OCI-LY3 (cell line): Measurements from ENCODE around the gene CELSR3.

Experiments used
- H2AFZ ChIP-seq: fragments of 200-600, 300-600 bp; shearing (Covaris generic); 2 replicates; pipeline ENCODE4 v1.6.0; 2014; ENCODE audit warnings: antibody characterized with exemption, low read depth, low read length
- H3K27ac ChIP-seq: fragments of 200-600, 300-600 bp; sonication (generic); 2 replicates; pipeline ENCODE4 v1.5.1; 2014; ENCODE audit warnings: mild to moderate bottlenecking, low read length, moderate library complexity, mixed read lengths
- H3K27me3 ChIP-seq: fragments of 200-600, 300-600 bp; sonication (generic); 2 replicates; pipeline ENCODE4 v1.6.1; 2014; ENCODE audit warnings: low read depth, low read length, mixed read lengths
- H3K36me3 ChIP-seq: fragments of 200-600, 300-600 bp; sonication (generic); replicated peaks from 2 replicates; pipeline ENCODE3; 2014; ENCODE audit warnings: low read depth, low read length, mixed read lengths
- H3K4me1 ChIP-seq: fragments of 300-600, 200-600 bp; sonication (generic); 2 replicates; pipeline ENCODE4 v1.6.1; 2014; ENCODE audit warnings: low read length, mixed read lengths
- H3K4me2 ChIP-seq: fragments of 200-600, 300-600 bp; sonication (generic); 2 replicates; pipeline ENCODE4 v1.6.1; 2014; ENCODE audit warnings: low read length, mixed read lengths
- H3K4me3 ChIP-seq: fragments of 300-600, 200-600 bp; sonication (generic); 2 replicates; pipeline ENCODE4 v1.5.1; 2014; ENCODE audit warnings: antibody characterized with exemption, mild to moderate bottlenecking, low read length, moderate library complexity
- H3K79me2 ChIP-seq: fragments of 300-600, 200-600 bp; shearing (Covaris generic); 2 replicates; pipeline ENCODE4 v1.6.1; 2014; ENCODE audit warnings: mild to moderate bottlenecking, low read length, mixed read lengths
- H3K9ac ChIP-seq: fragments of 300-600, 200-600 bp; shearing (Covaris generic); 2 replicates; pipeline ENCODE4 v1.6.0; 2014; ENCODE audit warnings: mild to moderate bottlenecking, low read length, moderate library complexity
- H3K9me3 ChIP-seq: fragments of 200-600, 300-600 bp; shearing (Covaris generic); 2 replicates; pipeline ENCODE4 v1.6.1; 2014; ENCODE audit warnings: low read length, mixed read lengths; ENCODE audit not compliant: insufficient read depth
- H4K20me1 ChIP-seq: fragments of 200-600, 300-600 bp; sonication (generic); 2 replicates; pipeline ENCODE4 v1.6.1; 2016; ENCODE audit warnings: low read length, mixed read lengths; ENCODE audit not compliant: insufficient read depth
- CTCF ChIP-seq: fragments of 200-600, 300-600 bp; sonication (generic); IDR thresholded peaks from 2 replicates; pipeline ENCODE4 v1.5.1; 2014; ENCODE audit warnings: antibody characterized with exemption, low read length, low read depth
- EZH2phosphoT487 ChIP-seq: fragments of 200-600 bp; shearing (Covaris generic); IDR thresholded peaks from 2 replicates; pipeline ENCODE4 v1.6.1; 2018; ENCODE audit warnings: antibody characterized with exemption, mixed run types, low read depth

Gene CELSR3

GRCh38 chr3:48684480-48685143 is 21.9 kb upstream of the CELSR3 start:
- peak overlapping the region; percentile 45 for H3K9ac ChIP-seq
- no peaks in the 10 kb centered on the region for H3K9me3 ChIP-seq
- H3K4me3 ChIP-seq, result peak overlapping the region; percentile 94
- peaks cover 24% of the 10 kb centered on the region for H3K4me1 ChIP-seq
- no peak overlapping the region for H2AFZ ChIP-seq
- H3K27ac ChIP-seq, result no peak overlapping the region
- peak overlapping the region; percentile 79 for H3K4me2 ChIP-seq
- H3K36me3 ChIP-seq, result peaks cover 56% of the 10 kb centered on the region
- no peak for TF ChIP-seq EZH2phosphoT487
- no peak for TF ChIP-seq CTCF
- H3K27me3 ChIP-seq, result no peaks in the 10 kb centered on the region
- H4K20me1 ChIP-seq, result peaks cover 4% of the 10 kb centered on the region
- H3K79me2 ChIP-seq, result peaks cover 23% of the 10 kb centered on the region

GRCh38 chr3:48684054-48684349 is 21.3 kb upstream of the CELSR3 start:
- peak overlapping the region; percentile 94; the same call in 1 of the 2 replicates for H3K4me3 ChIP-seq

GRCh38 chr3:48682786-48683185 is 20.1 kb upstream of the CELSR3 start:
- no peaks in the 10 kb centered on the region for H3K9me3 ChIP-seq
- no peak for TF ChIP-seq EZH2phosphoT487
- no peak for TF ChIP-seq CTCF
- H3K27ac ChIP-seq, result no peak overlapping the region
- no peak overlapping the region for H3K4me3 ChIP-seq
- no peaks in the 10 kb centered on the region for H3K27me3 ChIP-seq
- peaks cover 25% of the 10 kb centered on the region for H3K4me1 ChIP-seq
- H4K20me1 ChIP-seq, result peaks cover 4% of the 10 kb centered on the region
- no peak overlapping the region for H2AFZ ChIP-seq
- H3K4me2 ChIP-seq, result no peak overlapping the region
- no peak overlapping the region for H3K9ac ChIP-seq
- peaks cover 23% of the 10 kb centered on the region for H3K79me2 ChIP-seq
- H3K36me3 ChIP-seq, result peaks cover 59% of the 10 kb centered on the region

More at GRCh38 chr3:48684054-48684349, 21.3 kb upstream of the CELSR3 start:
- Histone ChIP-seq H3K79me2 (peaks cover 23% of the 10 kb centered on the region), H3K27me3 (no peaks in the 10 kb centered on the region), H3K9me3 (no peaks in the 10 kb centered on the region), H3K4me2 (peak overlapping the region; percentile 79), H3K27ac (no peak overlapping the region), H3K4me1 (peaks cover 25% of the 10 kb centered on the region), H4K20me1 (peaks cover 4% of the 10 kb centered on the region), H2AFZ (no peak overlapping the region), H3K9ac (no peak overlapping the region), H3K36me3 (peaks cover 59% of the 10 kb centered on the region)
- TF ChIP-seq EZH2phosphoT487 (no peak), CTCF (no peak)

GRCh38 chr3:48681974-48682610 is 19.4 kb upstream of the CELSR3 start:
- H3K36me3 ChIP-seq, result peaks cover 59% of the 10 kb centered on the region
- no peak for TF ChIP-seq CTCF
- no peak for TF ChIP-seq EZH2phosphoT487
- H4K20me1 ChIP-seq, result peaks cover 4% of the 10 kb centered on the region

More at GRCh38 chr3:48681974-48682610, 19.4 kb upstream of the CELSR3 start:
- H3K9me3 ChIP-seq, result no peaks in the 10 kb centered on the region
- no peaks in the 10 kb centered on the region for H3K27me3 ChIP-seq
- no peak overlapping the region for H3K27ac ChIP-seq
- H3K9ac ChIP-seq, result no peak overlapping the region
- peaks cover 25% of the 10 kb centered on the region for H3K4me1 ChIP-seq
- no peak overlapping the region for H3K4me2 ChIP-seq
- peaks cover 23% of the 10 kb centered on the region for H3K79me2 ChIP-seq
- no peak overlapping the region for H3K4me3 ChIP-seq
- no peak overlapping the region for H2AFZ ChIP-seq
